GM23248 (cell line): ENCODE measurements around the gene FBP2.

ENCODE experiments used
- EZH2 ChIP-seq: fragments of 200-600 bp; sonication (generic); IDR thresholded peaks from 2 replicates; pipeline ENCODE4 v1.6.1; 2018; ENCODE audit warnings: antibody characterized with exemption, mild to moderate bottlenecking; ENCODE audit not compliant: insufficient read depth, poor library complexity, severe bottlenecking
- EZH2phosphoT487 ChIP-seq: fragments of 200-600 bp; sonication (generic); IDR thresholded peaks from 2 replicates; pipeline ENCODE4 v1.6.1; 2018; ENCODE audit warnings: antibody characterized with exemption, moderate library complexity, mild to moderate bottlenecking, low read depth; ENCODE audit not compliant: insufficient read depth

DNA sequence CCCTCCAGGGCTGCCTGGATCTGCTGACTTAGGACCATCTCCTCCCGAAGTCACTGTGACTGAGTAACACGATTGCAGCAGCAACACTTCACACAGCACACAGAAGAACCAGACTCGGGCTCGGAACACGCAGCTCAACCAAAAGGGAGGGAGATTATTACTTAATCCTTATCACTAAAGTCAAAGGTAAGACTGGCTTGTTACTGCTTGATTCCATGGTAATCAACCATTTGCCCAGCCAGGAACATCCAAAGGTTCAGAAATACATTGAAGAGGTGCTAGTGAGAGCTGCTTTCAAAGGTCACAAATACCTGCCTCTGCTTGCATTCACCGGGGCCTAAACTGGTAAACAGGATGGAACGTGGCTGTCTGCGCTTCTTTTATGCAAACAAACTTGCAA is 38.0 kb upstream of the FBP2 start:
- TF ChIP-seq EZH2 (no peak), EZH2phosphoT487 (no peak)
